Measurements from ENCODE around the gene STK32C. TPM values are rescaled to one million over a fixed set of nuclear protein-coding genes. Genes with fewer than 3 reads are reported as not detected.

STK32C gene
- total and polyA plus RNA-seq, 8 donors = 3.3 to 13.2 (median 5.2) TPM

GRCh38 chr10:132206377-132206745 is 101.4 kb downstream of the STK32C start:
- Histone ChIP-seq H3K36me3 (no peaks in the 10 kb centered on the region), H3K4me3 (no peak overlapping the region)

GRCh38 chr10:132205650-132206376 is 101.9 kb downstream of the STK32C start:
- intact Hi-C loops (cut with DNase I) = no loop called here
- no peak for TF ChIP-seq CTCF (IDR thresholded peaks at IDR 0.05)
- Histone ChIP-seq H3K36me3 (no peaks in the 10 kb centered on the region), H3K4me1 (no peaks in the 10 kb centered on the region), H3K27ac (no peak overlapping the region), H3K4me3 (no peak overlapping the region), H3K27me3 (no peaks in the 10 kb centered on the region), H3K9me3 (no peaks in the 10 kb centered on the region)
- 75 to 78% methylated on average over 32 to 37 of the region's 37 CpGs for WGBS, 2 donors
- FAIRE-seq (no peak), ATAC-seq (no peak), DNase-seq (peak in 2 of 6 donors; percentile 50)

More at GRCh38 chr10:132206377-132206745, 101.4 kb downstream of the STK32C start:
- intact Hi-C loops (cut with DNase I) = no loop called here
- WGBS, 2 donors = 83 to 90% methylated on average over 11 of the region's 11 CpGs
- H3K9me3 ChIP-seq = no peaks in the 10 kb centered on the region
- TF ChIP-seq CTCF (IDR thresholded peaks at IDR 0.05) = no peak
- H3K27ac ChIP-seq = no peak overlapping the region
- H3K4me1 ChIP-seq = no peaks in the 10 kb centered on the region
- FAIRE-seq = no peak
- DNase-seq = no peak
- H3K27me3 ChIP-seq = no peaks in the 10 kb centered on the region
- ATAC-seq = no peak

- DNase-seq (peak in 2 of 6 donors; percentile 52 to 56), FAIRE-seq (no peak), ATAC-seq (no peak)
- WGBS, 2 donors = 63 to 72% methylated on average over 28 of the region's 28 CpGs
- no peaks in the 10 kb centered on the region for H3K36me3 ChIP-seq
- no peak overlapping the region for H3K27ac ChIP-seq
- no peaks in the 10 kb centered on the region for H3K27me3 ChIP-seq
- H3K4me1 ChIP-seq = no peaks in the 10 kb centered on the region
- TF ChIP-seq CTCF (IDR thresholded peaks at IDR 0.05) = no peak
- no peaks in the 10 kb centered on the region for H3K9me3 ChIP-seq
- intact Hi-C loops (cut with DNase I) = no loop called here
- no peak overlapping the region for H3K4me3 ChIP-seq
Measured at GRCh38 chr10:132204781-132205473, 102.8 kb downstream of the STK32C start.

- Histone ChIP-seq H3K36me3 (no peaks in the 10 kb centered on the region), H3K4me1 (no peaks in the 10 kb centered on the region), H3K27me3 (no peaks in the 10 kb centered on the region), H3K4me3 (no peak overlapping the region), H3K9me3 (no peaks in the 10 kb centered on the region), H3K27ac (no peak overlapping the region)
- intact Hi-C loops (cut with DNase I) = no loop called here
- WGBS, 2 donors = 65 to 75% methylated on average over 20 of the region's 20 CpGs
- TF ChIP-seq CTCF (IDR thresholded peaks at IDR 0.05) = no peak
- ATAC-seq (no peak), DNase-seq (peak in 2 of 6 donors; percentile 45 to 58), FAIRE-seq (no peak)
Measured at GRCh38 chr10:132204078-132204780, 103.5 kb downstream of the STK32C start.

Data from pancreas (tissue), 10 donors.